HEK293 (cell line): ENCODE data around the gene S100A2.
"Not testable (repeated sequence)": the region's sequence is repeated elsewhere in the genome, so short reads cannot be mapped to it uniquely, and the experiment has no call there.

Experiments
- CTCF ChIA-PET: fragments of 350-600 bp; formaldehyde crosslinking; extraction: SDS; loops from one replicate; lab custom pipeline; 2021; ENCODE audit warnings: antibody characterized with exemption; lab: Yijun Ruan, JAX
- POLR2A ChIA-PET: fragments of 300-600 bp; formaldehyde crosslinking; extraction: SDS; loops from one replicate; lab custom pipeline; 2020; ENCODE audit warnings: antibody characterized with exemption, inconsistent platforms; lab: Yijun Ruan, JAX
- H3K27ac ChIP-seq: fragments of 200-500 bp; sonication (Bioruptor generic); 2 replicates; pipeline ENCODE4 v1.5.1; 2014; ENCODE audit warnings: low read depth, low read length, control low read depth, inconsistent platforms; ENCODE audit errors: extremely low read depth
- H3K36me3 ChIP-seq, 2 experiments: fragments of 200-500 bp in 1 of 2; sonication (Bioruptor generic) in 1 of 2; 1 replicate in 1 of 2; 2 replicates in 1 of 2; pipeline ENCODE4 v1.5.1; 2014 to 2017; ENCODE audit warnings: inconsistent platforms in 2 of 2, low read length in 2 of 2; ENCODE audit not compliant: control insufficient read depth in 2 of 2, insufficient read depth in 1 of 2
- H3K4me1 ChIP-seq: fragments of 200-500 bp; sonication (Bioruptor generic); 2 replicates; pipeline ENCODE4 v1.5.1; 2014; ENCODE audit warnings: mild to moderate bottlenecking, low read length, inconsistent platforms; ENCODE audit not compliant: control insufficient read depth, insufficient read depth
- H3K4me3 ChIP-seq: 2 replicates; pipeline ENCODE4 v1.5.1; 2011; ENCODE audit warnings: low read depth, mild to moderate bottlenecking, control low read depth, low read length, moderate library complexity
- H3K9me3 ChIP-seq: fragments of 200-500 bp; sonication (Bioruptor generic); 2 replicates; pipeline ENCODE4 v1.5.1; 2014; ENCODE audit warnings: low read depth, low read length, inconsistent platforms; ENCODE audit not compliant: control insufficient read depth, insufficient read depth
- GLIS1 ChIP-seq: fragments of 450-650 bp; formaldehyde crosslinking; IDR thresholded peaks from 2 replicates; pipeline ENCODE4 v1.5.1; 2016; ENCODE audit warnings: missing biosample characterization, missing genetic modification characterization
- HOXC10 ChIP-seq: sonication (generic); formaldehyde crosslinking; IDR thresholded peaks from 2 replicates; pipeline ENCODE4 v1.8.1; 2023; ENCODE audit warnings: mild to moderate bottlenecking, missing genetic modification reagents
- PRDM10 ChIP-seq: fragments of 450-650 bp; formaldehyde crosslinking; IDR thresholded peaks from 2 replicates; pipeline ENCODE4 v1.5.1; 2016; ENCODE audit warnings: missing biosample characterization, missing genetic modification characterization
- SALL2 ChIP-seq: fragments of 450-650 bp; formaldehyde crosslinking; IDR thresholded peaks from 2 replicates; pipeline ENCODE4 v1.5.0; 2017; ENCODE audit warnings: missing biosample characterization, mild to moderate bottlenecking, missing genetic modification characterization, borderline replicate concordance
- YY1 ChIP-seq: fragments of 450-650 bp; formaldehyde crosslinking; IDR thresholded peaks from 2 replicates; pipeline ENCODE4 v1.5.1; 2018; ENCODE audit warnings: missing biosample characterization, missing genetic modification characterization
- ZEB2 ChIP-seq: fragments of 450-650 bp; formaldehyde crosslinking; IDR thresholded peaks from 2 replicates; pipeline ENCODE4 v1.5.1; 2016; ENCODE audit warnings: missing biosample characterization, missing genetic modification characterization
- ZNF114 ChIP-seq: fragments of 450-650 bp; formaldehyde crosslinking; IDR thresholded peaks from 2 replicates; pipeline ENCODE4 v1.5.0; 2017; ENCODE audit warnings: missing biosample characterization, missing genetic modification characterization
- ZNF140 ChIP-seq: fragments of 450-650 bp; formaldehyde crosslinking; IDR thresholded peaks from 2 replicates; pipeline ENCODE4 v1.5.1; 2016; ENCODE audit warnings: missing biosample characterization, missing genetic modification characterization
- ZNF146 ChIP-seq: fragments of 450-650 bp; formaldehyde crosslinking; IDR thresholded peaks from 2 replicates; pipeline ENCODE4 v1.5.1; 2016; ENCODE audit warnings: missing biosample characterization, missing genetic modification characterization
- ZNF274 ChIP-seq, 2 experiments: fragments of 200-500 bp in 1 of 2; fragments of 450-650 bp in 1 of 2; sonication (Bioruptor generic) in 1 of 2; formaldehyde crosslinking in 1 of 2; IDR thresholded peaks; 2 replicates each; pipeline versions ENCODE4 v1.5.1 to v1.6.1; 2014 to 2016; ENCODE audit warnings: borderline replicate concordance in 1 of 2, inconsistent platforms in 1 of 2, low read length in 1 of 2, missing biosample characterization in 1 of 2, missing genetic modification characterization in 1 of 2
- ZNF280D ChIP-seq: fragments of 450-650 bp; formaldehyde crosslinking; IDR thresholded peaks from 2 replicates; pipeline ENCODE4 v1.5.1; 2016; ENCODE audit warnings: missing biosample characterization, missing genetic modification characterization
- ZNF324 ChIP-seq: fragments of 450-650 bp; formaldehyde crosslinking; IDR thresholded peaks from 2 replicates; pipeline ENCODE4 v1.5.1; 2016; ENCODE audit warnings: missing biosample characterization, missing genetic modification characterization
- ZNF404 ChIP-seq: fragments of 450-650 bp; formaldehyde crosslinking; IDR thresholded peaks from 2 replicates; pipeline ENCODE4 v1.5.1; 2017; ENCODE audit warnings: missing biosample characterization, missing genetic modification characterization
- ZNF426 ChIP-seq: fragments of 450-650 bp; formaldehyde crosslinking; IDR thresholded peaks from 2 replicates; pipeline ENCODE4 v1.5.1; 2017; ENCODE audit warnings: missing biosample characterization, missing genetic modification characterization, mild to moderate bottlenecking, inconsistent platforms, moderate library complexity
- ZNF501 ChIP-seq: fragments of 450-650 bp; formaldehyde crosslinking; IDR thresholded peaks from 2 replicates; pipeline ENCODE4 v1.5.1; 2016; ENCODE audit warnings: missing biosample characterization, missing genetic modification characterization
- ZNF513 ChIP-seq: fragments of 450-650 bp; IDR thresholded peaks from 2 replicates; pipeline ENCODE4 v1.5.1; 2018; ENCODE audit warnings: missing biosample characterization, missing genetic modification characterization
- ZNF530 ChIP-seq: fragments of 450-650 bp; formaldehyde crosslinking; IDR thresholded peaks from 2 replicates; pipeline ENCODE4 v1.5.1; 2016; ENCODE audit warnings: low read depth, missing biosample characterization, missing genetic modification characterization
- ZNF571 ChIP-seq: fragments of 450-650 bp; formaldehyde crosslinking; IDR thresholded peaks from 2 replicates; pipeline ENCODE4 v1.5.0; 2017; ENCODE audit warnings: missing biosample characterization, missing genetic modification characterization
- ZNF623 ChIP-seq: fragments of 450-650 bp; formaldehyde crosslinking; IDR thresholded peaks from 2 replicates; pipeline ENCODE4 v1.5.1; 2016; ENCODE audit warnings: missing biosample characterization, missing genetic modification characterization
- ZNF645 ChIP-seq: fragments of 450-650 bp; formaldehyde crosslinking; IDR thresholded peaks from 2 replicates; pipeline ENCODE4; 2016; ENCODE audit warnings: missing biosample characterization, missing genetic modification characterization
- ZNF785 ChIP-seq: fragments of 450-650 bp; formaldehyde crosslinking; IDR thresholded peaks from 2 replicates; pipeline ENCODE4 v1.5.1; 2016; ENCODE audit warnings: missing biosample characterization, missing genetic modification characterization
- ZNF830 ChIP-seq: fragments of 450-650 bp; IDR thresholded peaks from 2 replicates; pipeline ENCODE4 v1.5.0; 2018; ENCODE audit warnings: missing biosample characterization, missing genetic modification characterization, low read depth, mild to moderate bottlenecking, moderate library complexity

Gene S100A2

GRCh38 chr1:153592748-153593147 is 27.1 kb upstream of the S100A2 start:
- H3K27ac ChIP-seq: no peak overlapping the region
- ChIA-PET CTCF (interaction anchor here (0.6 to 1.2 kb wide), 7 partner anchors 10 to 84 kb away, joined by 3 to 6 read pairs (median 4); partner anchors contain the start of gene S100A13), POLR2A (interaction anchor here (0.7 kb wide), 1 partner anchor 48 kb away, joined by 3 read pairs; no protein-coding TSS in a partner anchor)
- no peak overlapping the region for H3K4me3 ChIP-seq
- no peak for TF ChIP-seq ZNF114 (tag by site-specific recombination)
- TF ChIP-seq ZNF146 (tag by site-specific recombination): no peak
- TF ChIP-seq ZNF530 (tag by site-specific recombination): no peak
- TF ChIP-seq ZNF645 (tag by site-specific recombination): no peak
- no peak for TF ChIP-seq YY1 (tag by site-specific recombination)
- no peak for TF ChIP-seq SALL2 (tag by site-specific recombination)
- TF ChIP-seq ZNF501 (tag by site-specific recombination): no peak
- no peaks in the 10 kb centered on the region for H3K9me3 ChIP-seq
- H3K4me1 ChIP-seq: no peaks in the 10 kb centered on the region
- H3K36me3 ChIP-seq: no peaks in the 10 kb centered on the region

GRCh38 chr1:153588482-153588881 is 22.8 kb upstream of the S100A2 start:
- no peak overlapping the region for H3K27ac ChIP-seq
- ChIA-PET POLR2A (interaction anchor here (0.7 to 1.0 kb wide), 2 partner anchors 37 to 45 kb away, joined by 3 to 5 read pairs; partner anchors contain the start of gene CHTOP), CTCF (interaction anchor here (0.7 kb wide), 2 partner anchors 12 to 1887 kb away, joined by 3 read pairs; no protein-coding TSS in a partner anchor)
- no peak overlapping the region for H3K4me3 ChIP-seq
- no peaks in the 10 kb centered on the region for H3K9me3 ChIP-seq
- TF ChIP-seq ZNF280D (tag by site-specific recombination) (no peak), ZNF513 (no peak), ZNF830 (tag by site-specific recombination) (no peak), GLIS1 (tag by site-specific recombination) (no peak), ZNF623 (tag by site-specific recombination) (no peak), ZNF785 (no peak), ZNF404 (no peak), ZEB2 (tag by site-specific recombination) (no peak), ZNF324 (tag by site-specific recombination) (no peak), ZNF140 (tag by site-specific recombination) (no peak), ZNF571 (tag by site-specific recombination) (no peak), SALL2 (tag by site-specific recombination) (no peak), ZNF426 (tag by site-specific recombination) (no peak), ZNF274 (IDR thresholded peaks at IDR 0.05; ENCODE audit: low read length) (no peak), ZNF274 (tag by site-specific recombination; IDR thresholded peaks at IDR 0.05; ENCODE audit: borderline replicate concordance) (no peak), HOXC10 (CRISPR knock-in tag) (no peak), PRDM10 (tag by site-specific recombination) (no peak)
- TF ChIP-seq, all 188 proteins: peak for 0
- Histone ChIP-seq H3K36me3 (no peaks in the 10 kb centered on the region), H3K4me1 (no peaks in the 10 kb centered on the region)

GRCh38 chr1:153588033-153588432 is 22.4 kb upstream of the S100A2 start:
- POLR2A ChIA-PET: interaction anchor here (0.7 to 1.0 kb wide), 2 partner anchors 38 to 46 kb away, joined by 3 to 5 read pairs; partner anchors contain the start of gene CHTOP
- not testable (repeated sequence) for H3K36me3 ChIP-seq, H3K27ac ChIP-seq, H3K4me1 ChIP-seq, H3K4me3 ChIP-seq, H3K9me3 ChIP-seq
- CTCF ChIA-PET: interaction anchor here (0.7 kb wide), 2 partner anchors 12 to 1887 kb away, joined by 3 read pairs; no protein-coding TSS in a partner anchor
